Naive B cell (primary cell): ENCODE measurements around the gene ACVRL1. TPM values are rescaled to one million over a fixed set of nuclear protein-coding genes. Genes with fewer than 3 reads are reported as not detected.

Experiments
- ATAC-seq, 2 donors: fragments of 150-1000 bp; cut with Tn5 transposase; 2 replicates each; pipeline ENCODE4 v1.10.0; 2021; ENCODE audit warnings: low read depth in 2 of 2, mild to moderate bottlenecking in 2 of 2, moderate library complexity in 2 of 2
- DNase-seq: peaks from one replicate; pipeline ENCODE4 v3.0.0; 2022
- H3K27ac Mint-ChIP-seq, 6 donors: one replicate each; pipeline ENCODE4 v1.8.0; 2020 to 2022; ENCODE audit warnings: mild to moderate bottlenecking in 6 of 6, mixed read lengths in 6 of 6, moderate library complexity in 5 of 6, inconsistent platforms in 2 of 6
- H3K27me3 Mint-ChIP-seq, 3 donors: one replicate each; pipeline ENCODE4 v1.8.0; 2021 to 2022; ENCODE audit warnings: mixed read lengths in 3 of 3, mild to moderate bottlenecking in 1 of 3
- H3K36me3 Mint-ChIP-seq, 2 donors: one replicate each; pipeline ENCODE4 v1.8.0; 2020 to 2022; ENCODE audit warnings: mixed read lengths in 2 of 2, inconsistent platforms in 1 of 2, mild to moderate bottlenecking in 1 of 2
- H3K4me1 Mint-ChIP-seq, 3 donors: one replicate each; pipeline ENCODE4 v1.8.0; 2020 to 2022; ENCODE audit warnings: mixed read lengths in 3 of 3, inconsistent platforms in 1 of 3, mild to moderate bottlenecking in 1 of 3, moderate library complexity in 1 of 3
- H3K4me3 Mint-ChIP-seq, 8 donors: one replicate each; pipeline ENCODE4 v1.8.0; 2020 to 2022; ENCODE audit warnings: mild to moderate bottlenecking in 8 of 8, mixed read lengths in 8 of 8, moderate library complexity in 8 of 8, inconsistent platforms in 2 of 8
- H3K9me3 Mint-ChIP-seq, 7 donors: one replicate each; pipeline ENCODE4 v1.8.0; 2020 to 2022; ENCODE audit warnings: mixed read lengths in 7 of 7, mild to moderate bottlenecking in 5 of 7, inconsistent platforms in 2 of 7, moderate library complexity in 1 of 7
- polyA plus RNA-seq, 6 donors: library from polyadenylated mRNA; unstranded; fragments of 300-500 nt; fragmentation: Illumina TruSeq; gene quantifications; one replicate each; pipeline ENCODE4 v1.2.3, GENCODE V29; 2021; ENCODE audit warnings: low read depth in 6 of 6

Gene ACVRL1
- polyA plus RNA-seq, 6 donors from 2014 or later = not detected

DNA sequence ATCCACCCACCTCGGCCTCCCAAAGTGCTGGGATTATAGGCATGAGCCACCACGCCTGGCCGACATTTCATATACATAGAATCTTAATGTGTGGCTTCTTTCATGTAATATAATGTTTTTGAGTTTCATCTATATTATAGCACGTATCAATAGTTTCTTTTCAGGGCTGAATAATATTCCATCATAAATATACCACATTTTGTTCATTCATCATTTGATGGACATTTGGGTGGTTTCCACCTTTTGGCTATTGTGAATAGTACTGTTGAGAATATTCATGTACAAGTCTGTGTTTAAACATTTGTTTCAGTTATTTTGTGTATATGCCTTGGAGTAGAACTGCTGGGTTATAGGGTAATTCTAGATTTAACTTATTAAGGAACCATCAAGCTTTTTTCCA is 56.2 kb downstream of the ACVRL1 start:
- Mint-ChIP-seq H3K36me3 (peaks cover 0 to 6% of the 10 kb centered on the region in 2 donors), H3K9me3 (no peaks in the 10 kb centered on the region), H3K27ac (no peak overlapping the region), H3K4me1 (peaks cover 0 to 13% (median 4%) of the 10 kb centered on the region in 3 donors), H3K4me3 (no peak overlapping the region), H3K27me3 (no peaks in the 10 kb centered on the region)
- no peak for ATAC-seq
- DNase-seq = no peak

- H3K9me3 Mint-ChIP-seq = no peaks in the 10 kb centered on the region
- H3K36me3 Mint-ChIP-seq = peaks cover 0 to under 1% of the 10 kb centered on the region in 2 donors
- peak overlapping the region in 1 of 8 donors; percentile 20 for H3K4me3 Mint-ChIP-seq
- H3K27me3 Mint-ChIP-seq = no peaks in the 10 kb centered on the region
- H3K27ac Mint-ChIP-seq = no peak overlapping the region
- DNase-seq (no peak), ATAC-seq (no peak)
- peaks cover 39 to 51% (median 49%) of the 10 kb centered on the region in 3 donors for H3K4me1 Mint-ChIP-seq
Observed at GRCh38 chr12:51969643-51970042, 62.3 kb downstream of the ACVRL1 start.

- Mint-ChIP-seq H3K27ac (peak overlapping the region in 5 of 6 donors; percentile 2 to 89 (median 44)), H3K36me3 (peaks cover under 1 to 7% of the 10 kb centered on the region in 2 donors), H3K27me3 (no peaks in the 10 kb centered on the region), H3K4me3 (peak overlapping the region in 7 of 8 donors; percentile 31 to 80 (median 68)), H3K9me3 (no peaks in the 10 kb centered on the region), H3K4me1 (peaks cover 36 to 62% (median 61%) of the 10 kb centered on the region in 3 donors)
- peak; percentile 34 for DNase-seq
- peak; percentile 77 to 87 for ATAC-seq
Observed at GRCh38 chr12:51970904-51971646, 63.8 kb downstream of the ACVRL1 start.

- peak; percentile 57 for ATAC-seq
- DNase-seq = no peak
- H3K36me3 Mint-ChIP-seq = peaks cover 9 to 13% of the 10 kb centered on the region in 2 donors
- H3K9me3 Mint-ChIP-seq = no peaks in the 10 kb centered on the region
- peaks cover 36 to 68% (median 62%) of the 10 kb centered on the region in 3 donors for H3K4me1 Mint-ChIP-seq
- H3K27me3 Mint-ChIP-seq = no peaks in the 10 kb centered on the region
- H3K27ac Mint-ChIP-seq = peak overlapping the region in 2 of 6 donors; percentile 9 to 65
- H3K4me3 Mint-ChIP-seq = peak overlapping the region in 6 of 8 donors; percentile 44 to 80 (median 60)
Observed at GRCh38 chr12:51971679-51972421, 64.5 kb downstream of the ACVRL1 start.

DNA sequence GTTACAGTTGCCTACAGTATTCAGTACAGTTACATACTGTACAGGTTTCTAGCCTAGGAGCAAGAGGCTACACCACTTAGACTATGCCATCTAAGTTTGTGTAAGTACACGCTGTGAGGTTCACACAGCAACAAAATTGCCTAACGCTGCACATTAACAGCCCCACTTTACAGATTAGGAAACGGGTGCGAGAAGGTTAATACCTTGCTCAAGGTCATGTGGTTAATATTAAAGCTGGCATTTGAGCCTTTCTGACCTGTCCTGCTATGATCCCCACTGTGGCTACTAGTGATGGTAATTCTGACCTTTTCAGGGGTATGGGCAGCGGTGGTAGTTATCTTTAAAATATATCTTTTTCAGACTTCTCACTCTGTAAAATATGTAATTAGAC is 65.1 kb downstream of the ACVRL1 start:
- Mint-ChIP-seq H3K36me3 (peaks cover 10 to 13% of the 10 kb centered on the region in 2 donors), H3K27me3 (no peaks in the 10 kb centered on the region), H3K9me3 (no peaks in the 10 kb centered on the region), H3K4me1 (peaks cover 36 to 68% (median 62%) of the 10 kb centered on the region in 3 donors), H3K27ac (peak overlapping the region in 2 of 6 donors; percentile 37 to 64), H3K4me3 (peak overlapping the region in 6 of 8 donors; percentile 6 to 81 (median 59))
- DNase-seq = no peak
- no peak for ATAC-seq

DNA sequence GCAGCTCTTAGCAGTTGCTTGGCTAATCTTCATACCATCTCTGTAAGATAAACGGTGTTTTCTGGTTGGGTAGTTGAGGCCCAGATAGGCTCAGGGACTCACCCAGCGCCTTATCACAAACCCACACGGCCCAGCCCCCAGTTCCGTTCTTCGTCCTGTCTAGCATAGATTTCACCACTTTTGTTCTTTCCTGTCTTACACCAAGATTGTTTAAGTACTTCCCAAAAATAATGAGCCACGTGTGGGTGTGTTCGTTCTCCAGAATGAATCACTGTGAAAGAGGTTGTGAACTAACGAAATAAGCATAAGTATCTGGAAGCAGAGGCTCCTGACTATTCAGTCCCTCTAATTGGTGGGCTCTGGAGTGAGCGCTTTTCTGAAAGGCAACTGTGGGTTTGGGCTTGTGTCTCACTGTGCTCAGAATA is 65.6 kb downstream of the ACVRL1 start:
- ATAC-seq = peak; percentile 44 to 48
- Mint-ChIP-seq H3K36me3 (peaks cover 11 to 13% of the 10 kb centered on the region in 2 donors), H3K4me3 (peak overlapping the region in 7 of 8 donors; percentile 6 to 81 (median 54)), H3K4me1 (peaks cover 36 to 68% (median 62%) of the 10 kb centered on the region in 3 donors), H3K27me3 (no peaks in the 10 kb centered on the region), H3K27ac (peak overlapping the region in 2 of 6 donors; percentile 37 to 64), H3K9me3 (no peaks in the 10 kb centered on the region)
- DNase-seq = no peak

Other genes with a start within 250 kb of the ACVRL1 start
- gene FIGNL2, start 58.8 kb upstream of the ACVRL1 start, polyA plus RNA-seq = under 1 TPM in 2 of 6 donors, not detected in 4; 0.06 to 0.11 TPM
- not detected for gene ANKRD33, start 19.4 kb upstream of the ACVRL1 start, polyA plus RNA-seq
- gene ACVR1B, start 44.2 kb downstream of the ACVRL1 start, polyA plus RNA-seq = 1 to 10 TPM in 1 of 6 donors, under 1 TPM in 4, not detected in 1; 0.43 to 1.1 (median 0.51) TPM
- gene TAMALIN, start 99.4 kb downstream of the ACVRL1 start, polyA plus RNA-seq = 10 to 100 TPM in 5 of 6 donors, 1 to 10 TPM in 1; 2.9 to 28.7 (median 16.9) TPM
- gene NR4A1, start 143.9 kb downstream of the ACVRL1 start, polyA plus RNA-seq = 10 to 100 TPM in 4 of 6 donors, 1 to 10 TPM in 2; 6.7 to 24.9 (median 12.6) TPM
- gene ATG101, start 162.5 kb downstream of the ACVRL1 start, polyA plus RNA-seq = 10 to 100 TPM; 20.1 to 35.5 (median 24.4) TPM
- gene SMIM41, start 172.2 kb downstream of the ACVRL1 start, polyA plus RNA-seq = not detected